Endodermal cell (in vitro differentiated cells): ENCODE results near the gene ATRNL1. TPM values are rescaled to one million over a fixed set of nuclear protein-coding genes. Genes with fewer than 3 reads are reported as not detected.

Experiments
- DNase-seq: peaks from one replicate; pipeline ENCODE4 v3.0.0-alpha.2; 2017
- H3K27ac ChIP-seq: 2 replicates; pipeline ENCODE4 v1.5.1; 2013; ENCODE audit warnings: mild to moderate bottlenecking, low read depth, low read length, moderate library complexity
- H3K27me3 ChIP-seq: 2 replicates; pipeline ENCODE4 v1.6.1; 2013; ENCODE audit warnings: mild to moderate bottlenecking, low read length, moderate library complexity; ENCODE audit not compliant: insufficient read depth, control insufficient read depth, poor library complexity, severe bottlenecking
- H3K36me3 ChIP-seq: 2 replicates; pipeline ENCODE4 v1.7.0; 2013; ENCODE audit warnings: mild to moderate bottlenecking, low read length, moderate library complexity; ENCODE audit not compliant: control insufficient read depth, insufficient read depth
- H3K4me1 ChIP-seq: one replicate; pipeline ENCODE4 v1.7.0; 2013; ENCODE audit warnings: low read length; ENCODE audit not compliant: control insufficient read depth, insufficient read depth
- H3K4me3 ChIP-seq: 2 replicates; pipeline ENCODE4 v1.5.1; 2013; ENCODE audit warnings: mild to moderate bottlenecking, low read length, moderate library complexity
- H3K9ac ChIP-seq: 2 replicates; pipeline ENCODE4 v1.6.1; 2013; ENCODE audit warnings: mild to moderate bottlenecking, low read length, moderate library complexity; ENCODE audit not compliant: poor library complexity, severe bottlenecking; ENCODE audit errors: extremely low read depth
- H3K9me3 ChIP-seq: 2 replicates; pipeline ENCODE4 v1.6.1; 2013; ENCODE audit warnings: mild to moderate bottlenecking, low read length, moderate library complexity; ENCODE audit not compliant: control insufficient read depth
- H3K27ac Mint-ChIP-seq: 2 replicates; pipeline ENCODE4 v1.8.0; 2020; ENCODE audit warnings: mixed read lengths
- H3K27me3 Mint-ChIP-seq: 2 replicates; pipeline ENCODE4 v1.8.0; 2021; ENCODE audit warnings: mild to moderate bottlenecking, mixed read lengths; ENCODE audit not compliant: insufficient read depth
- H3K36me3 Mint-ChIP-seq: 2 replicates; pipeline ENCODE4 v1.8.0; 2020; ENCODE audit warnings: low read depth, mixed read lengths
- H3K4me1 Mint-ChIP-seq: 2 replicates; pipeline ENCODE4 v1.8.0; 2020; ENCODE audit warnings: mixed read lengths
- H3K4me3 Mint-ChIP-seq: 2 replicates; pipeline ENCODE4 v1.8.0; 2020; ENCODE audit warnings: mild to moderate bottlenecking, moderate library complexity, mixed read lengths
- H3K9me3 Mint-ChIP-seq: 2 replicates; pipeline ENCODE4 v1.8.0; 2020; ENCODE audit warnings: mild to moderate bottlenecking, mixed read lengths
- CTCF ChIP-seq: fragments of 200-600 bp; sonication (generic); conservative IDR thresholded peaks from 2 replicates; pipeline ENCODE4 v1.5.0; 2021; ENCODE audit warnings: antibody characterized with exemption, mild to moderate bottlenecking
- WGBS, 2 experiments: methylation state at CpG; one replicate each; pipeline versions ENCODE4 v1.1.5 to v1.1.7; 2013; ENCODE audit warnings: missing lambda C conversion rate in 2 of 2, mixed read lengths in 1 of 2; ENCODE audit not compliant: insufficient coverage in 1 of 2, insufficient read length in 1 of 2; 5-methylcytosine and 5-hydroxymethylcytosine counted together
- total RNA-seq, 2 donors: library from RNA; stranded (reverse); fragmentation: NEBNext Ultra II Directional in 1 of 2; extraction: Animal tissue kit (Norgen Biotek cat#: 25700) in 1 of 2; gene quantifications; 2 replicates in 1 of 2; 3 replicates in 1 of 2; pipeline ENCODE4 v1.2.1, GENCODE V29; 2021

The ATRNL1 gene
- total RNA-seq, 2 donors from 2014 or later, result 8.0 to 9.0 TPM

DNA sequence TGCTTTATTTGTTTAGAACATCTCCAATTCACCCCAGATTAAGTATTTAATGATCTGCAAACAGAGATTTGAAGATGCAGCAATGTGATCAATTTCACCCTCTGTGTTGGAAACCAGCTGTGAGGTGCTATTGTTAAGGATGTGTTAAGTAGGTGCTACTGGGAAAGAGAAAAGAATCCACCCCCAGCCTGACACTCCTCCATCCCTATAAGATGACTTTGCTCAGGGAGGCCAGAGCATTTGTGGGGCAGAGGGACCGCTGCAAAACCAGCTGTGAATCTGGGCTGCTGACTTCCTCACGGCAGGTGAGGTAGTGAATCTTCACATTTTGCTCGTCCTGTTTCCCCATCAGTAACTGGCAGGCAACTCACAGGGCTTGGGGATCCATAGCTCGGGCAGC is 882.3 kb downstream of the ATRNL1 start:
- Histone ChIP-seq H3K27ac (no peak overlapping the region), H3K4me3 (no peak overlapping the region), H3K9ac (no peak overlapping the region), H3K9me3 (peaks cover 10% of the 10 kb centered on the region), H3K27me3 (peaks cover 51% of the 10 kb centered on the region), H3K4me1 (peaks cover 24% of the 10 kb centered on the region), H3K36me3 (no peaks in the 10 kb centered on the region)
- no peak overlapping the region for H3K4me3 Mint-ChIP-seq
- H3K36me3 Mint-ChIP-seq, result no peaks in the 10 kb centered on the region
- WGBS, 2 experiments, result 11 to 16% methylated on average over 3 to 4 of the region's 4 CpGs
- H3K27ac Mint-ChIP-seq, result no peak overlapping the region
- H3K9me3 Mint-ChIP-seq, result peaks cover 10% of the 10 kb centered on the region
- H3K27me3 Mint-ChIP-seq, result peaks cover 72% of the 10 kb centered on the region
- peaks cover 28% of the 10 kb centered on the region for H3K4me1 Mint-ChIP-seq
- TF ChIP-seq CTCF, result no peak
- DNase-seq, result peak; percentile 90

GRCh38 chr10:115976342-115976741 is 883.2 kb downstream of the ATRNL1 start:
- Mint-ChIP-seq H3K4me1 (peaks cover 33% of the 10 kb centered on the region), H3K9me3 (peaks cover 10% of the 10 kb centered on the region), H3K27ac (no peak overlapping the region), H3K4me3 (no peak overlapping the region), H3K36me3 (no peaks in the 10 kb centered on the region), H3K27me3 (peaks cover 70% of the 10 kb centered on the region)
- 85% methylated on average over 5 of the region's 5 CpGs for WGBS, 2 experiments
- H3K36me3 ChIP-seq, result no peaks in the 10 kb centered on the region
- no peak overlapping the region for H3K9ac ChIP-seq
- H3K27me3 ChIP-seq, result peaks cover 45% of the 10 kb centered on the region
- H3K9me3 ChIP-seq, result peaks cover 10% of the 10 kb centered on the region
- no peak overlapping the region for H3K27ac ChIP-seq
- no peak for DNase-seq
- H3K4me1 ChIP-seq, result peaks cover 24% of the 10 kb centered on the region
- no peak for TF ChIP-seq CTCF
- peak overlapping the region; percentile 19 for H3K4me3 ChIP-seq

DNA sequence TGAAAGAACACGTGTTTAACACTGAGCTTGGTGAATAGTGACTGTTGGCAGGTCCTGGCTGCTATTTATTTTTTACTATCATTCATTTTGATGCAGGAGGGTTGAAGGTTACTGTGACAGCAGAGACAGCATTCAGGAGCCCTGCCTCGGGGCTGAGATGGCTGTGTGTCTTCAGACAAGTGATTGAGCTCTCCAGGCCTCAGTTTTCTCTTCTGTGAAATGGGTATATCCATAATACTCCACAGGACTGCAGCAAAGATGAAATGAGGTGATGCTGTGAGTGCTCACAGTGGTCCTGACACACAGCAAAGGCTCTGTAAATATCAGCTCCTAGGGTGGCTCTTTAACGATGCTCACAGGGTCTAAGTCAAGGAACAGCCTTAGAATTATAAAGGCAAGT is 884.7 kb downstream of the ATRNL1 start:
- no peaks in the 10 kb centered on the region for H3K36me3 Mint-ChIP-seq
- H3K27me3 Mint-ChIP-seq, result peaks cover 70% of the 10 kb centered on the region
- Histone ChIP-seq H3K27me3 (peaks cover 44% of the 10 kb centered on the region), H3K4me1 (peaks cover 24% of the 10 kb centered on the region), H3K36me3 (no peaks in the 10 kb centered on the region), H3K9me3 (peaks cover 10% of the 10 kb centered on the region), H3K9ac (no peak overlapping the region), H3K27ac (no peak overlapping the region), H3K4me3 (no peak overlapping the region)
- no peak for DNase-seq
- no peak overlapping the region for H3K4me3 Mint-ChIP-seq
- no peak for TF ChIP-seq CTCF
- peaks cover 33% of the 10 kb centered on the region for H3K4me1 Mint-ChIP-seq
- peaks cover 10% of the 10 kb centered on the region for H3K9me3 Mint-ChIP-seq
- H3K27ac Mint-ChIP-seq, result no peak overlapping the region
- WGBS, 2 experiments, result 93 to 94% methylated on average over 3 of the region's 3 CpGs
